Stimulated activated CD8-positive, alpha-beta memory T cell treated with anti-CD3 and anti-CD28 coated beads, Interleukin-15, amount 100 ng/mL, for 48 hours (primary cell): ENCODE measurements around the gene LEPROT.
A peak's percentile ranks its signal among the peaks of the same experiment; 100 is the strongest.

Experiments used
- DNase-seq, 2 donors: peaks; one replicate each; pipeline ENCODE4 v3.0.0-alpha.2; 2020; ENCODE audit warnings: low read depth in 2 of 2

The LEPROT gene

DNA sequence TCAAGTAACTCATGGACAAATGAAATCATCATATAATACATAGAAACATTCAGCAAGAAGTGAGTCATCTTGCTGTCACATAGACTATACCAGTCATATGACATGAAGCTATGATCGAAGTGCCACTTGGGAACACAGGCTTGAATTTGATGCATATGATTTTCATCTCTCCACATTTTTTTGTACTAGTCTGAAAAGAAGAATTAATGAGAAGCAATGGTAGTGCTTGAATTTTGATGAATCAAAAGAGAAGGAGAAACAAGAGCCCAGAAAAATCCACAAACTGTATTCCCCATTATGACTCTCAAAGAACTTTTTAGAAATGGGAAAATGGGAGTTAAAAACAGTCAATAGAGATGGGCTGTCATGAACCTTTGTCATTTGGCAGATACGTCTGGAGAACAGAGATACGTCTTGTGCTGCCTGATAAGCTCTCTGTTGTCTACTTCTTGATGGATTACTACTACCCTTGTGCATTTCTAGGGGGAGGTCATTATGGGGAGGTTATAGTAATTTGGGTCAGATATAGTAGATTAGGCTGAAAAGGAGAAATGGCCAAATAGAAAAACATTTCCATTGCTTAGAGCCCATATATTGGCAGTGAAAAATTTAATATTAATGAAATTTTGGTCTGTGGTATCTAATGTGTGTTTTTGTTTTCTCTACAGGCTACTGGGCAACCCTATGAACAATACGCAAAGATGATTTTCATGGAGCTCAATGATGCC lies 8.0 kb upstream of the LEPROT start:
- no peak for DNase-seq

DNA sequence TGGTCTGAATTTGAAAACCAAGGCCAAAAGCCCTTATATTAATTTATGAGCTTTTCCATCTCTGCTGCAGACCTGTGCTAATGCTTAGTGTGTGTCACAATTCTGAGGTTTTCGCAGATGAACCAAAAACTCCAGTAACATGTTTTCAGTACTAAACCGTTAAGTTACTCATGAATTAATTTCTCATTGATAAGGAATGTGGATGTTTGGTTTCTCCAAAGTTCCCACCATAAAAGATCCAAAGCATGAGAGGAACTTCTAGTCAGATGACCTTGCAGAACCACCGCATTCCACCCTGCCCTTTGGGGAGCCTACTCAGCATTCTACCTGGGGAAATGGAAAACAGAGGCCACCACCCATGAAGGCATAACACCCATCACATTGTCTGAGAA lies 7.5 kb upstream of the LEPROT start:
- no peak for DNase-seq

DNA sequence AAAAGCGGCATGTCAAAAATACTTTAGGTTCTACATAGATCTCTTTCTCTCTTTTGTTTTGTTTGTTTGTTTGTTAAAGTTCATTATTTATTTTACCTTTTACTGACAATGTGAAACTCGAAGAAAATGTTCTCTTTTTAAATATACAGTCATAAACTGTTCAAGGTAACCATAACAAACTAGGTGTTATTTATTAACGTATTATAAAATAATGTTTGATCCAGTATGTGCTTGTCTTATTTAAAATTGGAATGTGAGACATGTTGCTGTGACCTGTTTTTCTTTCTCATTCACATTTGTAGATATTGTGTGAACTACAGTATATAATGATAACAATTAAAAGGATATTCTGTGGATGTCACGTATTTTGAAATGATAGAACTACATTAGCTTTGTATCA lies 5.9 kb upstream of the LEPROT start:
- no peak for DNase-seq

DNA sequence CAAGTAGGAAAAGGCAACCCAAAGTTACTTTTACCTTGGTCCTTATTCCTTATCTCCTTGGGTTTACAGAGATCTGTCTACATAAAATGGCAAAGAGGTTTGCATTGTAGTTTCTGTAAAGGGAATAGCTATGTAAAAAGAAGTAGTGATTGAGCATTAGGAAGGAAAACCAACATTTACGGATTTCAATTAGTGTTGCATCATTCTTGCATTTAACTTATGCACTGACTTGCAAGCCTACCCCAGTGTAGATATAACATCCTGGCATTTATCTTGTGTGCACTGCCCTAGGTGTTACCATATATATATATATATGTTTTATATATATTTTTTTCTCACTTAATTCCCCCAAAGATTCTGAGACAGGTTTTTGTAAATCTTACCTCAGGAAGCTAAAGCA lies 3.7 kb upstream of the LEPROT start:
- no peak for DNase-seq

DNA sequence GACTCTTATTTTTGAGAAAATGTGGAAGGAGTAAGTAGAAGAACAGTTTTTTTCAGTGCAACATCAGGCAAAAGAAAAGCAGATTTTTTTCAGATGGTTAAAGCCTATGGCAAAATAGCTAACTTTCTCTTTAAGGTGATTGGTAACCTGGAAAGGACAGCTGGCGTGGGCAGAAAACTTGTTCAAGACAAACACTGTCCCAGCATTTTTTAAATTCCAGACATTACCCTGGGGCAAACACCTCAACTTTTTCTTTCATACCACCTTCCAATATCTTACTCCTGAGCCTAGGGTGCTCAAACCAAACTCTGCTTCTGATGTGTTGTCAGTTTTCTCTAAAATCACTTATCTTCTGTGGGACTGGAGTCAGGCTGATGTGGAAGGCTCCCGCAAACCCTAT lies 2.7 kb upstream of the LEPROT start:
- no peak for DNase-seq

DNA sequence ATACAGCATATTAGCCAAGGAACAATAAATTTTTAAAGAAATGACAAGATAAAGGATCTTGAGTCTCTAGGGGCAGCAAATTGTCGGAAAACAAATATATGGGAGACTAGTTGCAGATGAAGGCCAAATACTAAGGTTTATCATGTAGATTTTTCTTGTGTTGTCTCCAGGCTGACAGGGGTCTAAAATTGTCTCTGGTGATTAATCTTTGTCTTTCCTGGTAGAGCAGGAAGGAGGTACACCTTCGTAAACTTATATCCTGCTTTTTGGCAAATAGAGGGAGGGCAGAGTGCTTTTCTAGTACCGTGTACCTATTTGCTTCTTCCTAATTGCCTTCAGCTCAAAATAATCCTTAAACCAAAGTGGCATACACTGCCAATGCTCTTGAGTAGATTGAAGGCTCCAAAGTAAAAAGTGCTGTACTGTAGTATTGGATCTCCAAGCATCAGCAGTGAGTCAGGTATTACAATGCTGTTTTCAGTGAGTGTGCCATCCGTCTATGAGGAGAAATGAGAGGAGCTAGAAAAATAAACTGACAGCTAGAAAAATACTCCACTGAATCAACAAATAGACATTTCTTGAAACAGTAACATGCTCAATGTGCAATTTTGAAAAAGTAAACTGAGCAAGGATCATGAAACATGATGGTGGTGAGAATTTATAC lies 1.8 kb upstream of the LEPROT start:
- DNase-seq: no peak

DNA sequence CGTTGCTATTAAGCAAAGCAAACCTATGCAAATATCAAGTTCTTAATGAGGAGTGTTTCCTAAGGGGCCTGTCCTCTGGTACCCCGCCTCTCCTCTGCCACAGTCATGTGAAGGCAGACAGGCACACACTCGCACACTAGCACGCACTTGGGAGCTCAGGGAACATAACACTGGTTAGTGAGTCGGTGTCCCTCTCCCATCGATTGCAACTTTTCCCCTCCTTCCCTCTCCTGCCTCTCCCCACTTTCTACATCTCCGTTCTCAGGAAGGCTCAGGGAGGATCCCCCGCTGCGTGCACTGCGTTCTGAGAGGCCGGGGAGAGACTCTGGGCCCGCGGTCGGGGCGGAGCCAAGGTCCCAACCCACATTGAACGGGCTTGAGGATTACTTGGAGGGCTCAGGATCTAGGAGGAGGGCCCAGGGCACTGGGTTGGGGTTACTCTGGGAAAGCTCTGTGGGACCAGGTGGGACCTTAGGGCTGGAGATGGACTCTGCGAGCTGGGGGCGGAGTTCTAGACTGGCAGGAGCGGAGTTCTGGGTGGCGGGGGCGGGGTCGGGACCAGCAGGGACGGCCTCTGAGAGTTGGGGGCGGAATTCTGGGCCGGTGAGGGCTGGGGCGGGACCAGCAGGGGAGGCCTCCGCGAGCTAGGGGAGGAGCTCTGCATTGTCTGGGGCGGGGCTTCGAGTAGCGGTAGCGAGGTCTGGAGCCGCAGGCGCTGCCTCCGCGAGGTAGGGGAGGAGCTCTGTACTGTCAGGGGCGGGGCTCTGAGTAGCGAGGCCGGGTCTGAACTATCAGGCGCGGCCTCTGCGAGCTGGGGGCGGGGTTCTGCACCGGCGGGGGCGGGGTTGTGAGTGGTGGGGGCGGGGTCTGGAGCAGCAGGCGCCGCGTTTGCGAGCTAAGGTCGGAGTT lies 533 bp upstream of the LEPROT start:
- peak; percentile 97 to 98 for DNase-seq

DNA sequence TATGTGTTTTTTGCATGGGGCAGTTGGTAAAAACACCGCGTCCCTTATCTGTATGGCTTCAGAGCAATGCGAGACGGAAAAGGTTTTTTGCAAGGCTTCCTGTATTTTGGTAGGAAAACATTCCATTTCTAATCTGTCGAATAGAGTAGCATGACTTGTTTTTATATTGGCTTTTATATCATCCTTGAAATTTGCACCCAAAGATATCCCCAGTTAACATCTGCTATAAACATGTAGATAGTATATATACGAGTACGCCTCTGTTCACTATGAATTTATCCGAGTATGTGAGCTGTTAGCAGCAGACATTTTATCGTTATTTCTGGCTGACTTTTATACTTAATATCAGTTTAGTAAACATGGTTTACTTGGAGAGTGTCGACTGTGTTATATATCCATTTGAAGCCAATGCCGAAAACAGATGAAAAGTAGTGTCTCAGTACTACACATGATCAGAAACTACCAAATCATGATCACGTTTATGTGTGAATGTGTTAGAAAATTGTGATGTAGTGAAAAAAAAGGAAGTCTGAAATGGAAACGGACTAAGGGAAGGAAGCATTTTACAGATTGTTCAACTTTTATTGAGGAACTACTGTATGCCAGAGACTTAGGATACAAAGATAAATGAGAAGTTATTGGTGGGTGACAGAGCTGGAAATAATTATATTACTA lies 1.0 kb downstream of the LEPROT start:
- no peak for DNase-seq

DNA sequence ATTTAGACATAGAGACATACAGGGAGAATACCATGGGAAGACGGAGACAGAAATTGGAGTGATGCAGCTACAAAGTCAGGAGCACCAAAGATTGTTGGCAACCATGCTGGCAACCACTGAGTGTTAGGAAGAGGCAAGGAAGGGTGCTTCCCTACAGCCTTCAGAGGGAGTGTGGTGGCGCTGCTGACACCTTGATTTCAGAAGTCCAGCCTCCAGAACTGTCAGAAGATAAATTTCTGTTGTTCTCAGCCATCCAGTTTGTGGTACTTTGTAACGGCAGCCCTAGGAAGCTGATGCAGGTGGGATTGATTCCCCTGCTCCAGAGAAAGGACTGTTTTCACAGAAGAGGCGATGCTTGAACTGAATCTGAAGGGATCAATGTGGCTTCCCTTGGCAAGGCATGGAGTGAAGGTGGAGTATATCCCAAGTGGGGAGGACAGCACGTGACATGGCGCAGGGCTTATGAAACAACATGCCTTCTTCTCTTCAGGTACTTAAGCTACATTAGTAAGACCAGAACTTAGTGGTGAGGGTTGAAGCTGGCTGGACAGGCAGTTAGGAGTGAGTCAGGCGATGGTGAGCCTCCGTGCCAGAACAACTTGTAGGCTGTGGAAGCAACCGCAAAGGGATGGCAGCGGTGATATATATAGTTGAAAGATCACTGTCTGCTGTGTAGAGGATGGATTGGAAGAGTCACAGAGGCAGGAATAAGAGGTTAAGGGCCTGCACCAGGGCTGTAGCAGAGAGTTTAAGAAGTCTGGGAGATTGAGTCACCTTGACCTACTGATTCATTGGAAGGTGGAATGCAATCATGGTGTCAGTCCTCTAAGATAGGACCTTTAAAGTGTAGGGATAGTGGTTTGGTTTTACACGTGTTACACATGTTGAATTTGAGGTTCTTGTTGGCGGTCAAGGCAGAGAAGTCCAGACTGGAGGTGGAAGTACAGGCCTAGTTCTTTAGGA lies 2.1 kb downstream of the LEPROT start:
- DNase-seq: no peak

DNA sequence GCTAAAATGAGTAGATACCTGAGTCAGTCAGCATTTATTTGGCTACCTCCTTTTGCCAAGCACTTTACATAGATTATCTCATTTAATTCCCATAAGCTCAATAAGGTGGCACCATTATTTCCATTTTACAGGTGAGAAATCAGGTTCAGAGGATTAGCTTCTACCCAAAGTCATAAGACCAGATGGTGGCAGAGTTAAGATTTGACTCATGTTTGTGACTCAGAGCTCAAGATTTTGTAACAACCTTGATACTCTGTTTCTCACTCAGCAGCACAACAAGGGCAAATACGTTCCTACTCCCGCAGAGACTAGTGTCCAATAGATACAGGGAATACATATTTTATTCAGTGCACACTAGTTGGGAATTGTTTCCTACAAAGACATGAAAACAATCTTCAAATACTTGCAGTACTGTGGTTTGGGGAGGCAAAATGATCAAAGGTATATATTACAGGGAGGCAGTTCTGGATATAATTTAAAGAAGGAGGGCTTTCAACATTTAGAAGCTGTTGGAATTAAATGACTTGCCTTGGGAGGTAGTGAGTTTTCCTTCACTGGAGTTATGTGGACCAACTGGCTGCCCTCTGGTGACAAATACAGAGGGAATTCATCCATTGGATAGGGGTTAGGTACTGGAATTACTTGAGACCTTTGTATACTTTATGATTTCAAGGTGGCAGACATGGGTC lies 3.6 kb downstream of the LEPROT start:
- no peak for DNase-seq

DNA sequence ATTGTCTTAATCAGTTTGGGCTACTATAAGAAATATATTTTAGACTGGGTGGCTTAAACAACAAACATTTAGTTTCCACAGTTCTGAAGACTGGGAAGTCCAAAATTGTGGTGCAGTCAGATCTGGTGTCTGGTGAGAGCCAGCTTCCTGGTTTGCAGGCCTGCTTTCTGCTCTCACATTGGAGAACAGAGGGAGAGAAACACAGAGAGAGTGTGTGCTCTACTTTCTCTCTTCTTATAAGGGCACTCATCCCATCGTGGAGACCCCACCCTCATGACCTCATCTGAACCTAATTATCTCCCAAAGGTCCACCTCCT lies 4.1 kb downstream of the LEPROT start:
- no peak for DNase-seq

DNA sequence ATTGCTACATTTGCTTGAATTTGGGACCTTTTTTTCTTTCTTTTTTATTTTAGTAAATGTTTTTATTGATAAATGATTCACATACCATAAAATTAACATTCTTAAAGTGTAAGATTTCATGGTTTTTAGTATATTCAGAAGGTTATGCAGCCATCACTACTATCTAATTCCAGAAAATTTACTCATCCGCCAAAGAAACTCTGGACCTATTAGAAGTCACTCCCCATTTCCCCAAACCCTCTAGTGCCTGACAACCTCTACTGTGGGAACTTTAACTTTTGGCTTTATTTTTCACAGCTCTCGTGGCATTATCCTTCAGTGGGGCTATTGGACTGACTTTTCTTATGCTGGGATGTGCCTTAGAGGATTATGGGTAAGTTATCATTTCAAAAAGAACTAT lies 4.5 kb downstream of the LEPROT start:
- no peak for DNase-seq

DNA sequence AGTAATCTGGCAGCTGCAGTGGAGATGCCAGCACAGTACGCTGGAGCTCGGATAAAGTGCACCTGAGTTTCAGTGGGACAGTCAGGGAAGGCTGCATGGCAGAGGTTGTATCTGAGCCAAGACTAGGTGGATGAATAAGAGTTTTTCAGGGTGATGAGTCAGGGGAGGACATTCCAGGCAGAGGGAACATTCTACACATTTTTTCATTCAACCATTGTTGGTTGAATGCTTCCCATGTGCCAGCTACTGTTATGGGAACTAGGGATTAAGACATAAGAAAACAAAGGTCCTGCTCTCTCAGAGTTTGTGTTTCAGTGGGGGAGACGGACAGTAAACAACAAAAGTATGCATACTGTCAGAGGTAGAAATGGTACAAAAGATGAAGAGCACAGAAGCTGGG lies 5.2 kb downstream of the LEPROT start:
- no peak for DNase-seq

DNA sequence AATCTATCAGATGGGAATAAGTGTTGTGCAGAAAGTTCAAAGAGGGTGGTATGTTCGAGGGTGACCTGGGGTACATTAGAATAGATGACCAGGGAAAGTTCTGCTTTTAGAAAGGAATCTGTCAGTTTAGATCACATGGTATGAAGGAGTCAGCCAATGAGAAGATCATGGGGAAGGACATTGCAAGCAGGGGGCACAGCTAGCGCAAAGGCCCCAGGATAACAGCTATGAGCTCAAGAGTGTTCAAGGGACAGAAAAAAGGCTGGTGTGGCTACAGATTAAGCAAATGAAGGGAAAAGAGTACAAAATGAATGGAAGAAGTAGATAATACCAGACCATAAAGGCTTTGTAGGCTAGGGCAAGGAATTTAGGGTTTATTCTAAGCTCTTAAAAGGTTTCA lies 8.6 kb downstream of the LEPROT start:
- DNase-seq: no peak

DNA sequence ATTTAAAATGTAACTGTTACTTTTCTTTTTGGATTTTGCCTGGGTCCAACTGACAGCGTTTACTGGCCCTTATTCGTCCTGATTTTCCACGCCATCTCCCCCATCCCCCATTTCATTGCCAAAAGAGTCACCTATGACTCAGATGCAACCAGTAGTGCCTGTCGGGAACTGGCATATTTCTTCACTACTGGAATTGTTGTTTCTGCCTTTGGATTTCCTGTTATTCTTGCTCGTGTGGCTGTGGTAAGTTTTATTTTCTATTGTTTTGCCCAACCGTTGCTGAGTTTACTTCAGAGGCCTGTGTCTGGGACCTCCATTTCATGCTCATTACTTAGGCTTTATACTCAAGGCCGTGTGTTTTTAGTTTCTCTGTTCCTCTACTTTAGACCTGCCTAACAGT lies 9.3 kb downstream of the LEPROT start:
- DNase-seq: no peak

DNA sequence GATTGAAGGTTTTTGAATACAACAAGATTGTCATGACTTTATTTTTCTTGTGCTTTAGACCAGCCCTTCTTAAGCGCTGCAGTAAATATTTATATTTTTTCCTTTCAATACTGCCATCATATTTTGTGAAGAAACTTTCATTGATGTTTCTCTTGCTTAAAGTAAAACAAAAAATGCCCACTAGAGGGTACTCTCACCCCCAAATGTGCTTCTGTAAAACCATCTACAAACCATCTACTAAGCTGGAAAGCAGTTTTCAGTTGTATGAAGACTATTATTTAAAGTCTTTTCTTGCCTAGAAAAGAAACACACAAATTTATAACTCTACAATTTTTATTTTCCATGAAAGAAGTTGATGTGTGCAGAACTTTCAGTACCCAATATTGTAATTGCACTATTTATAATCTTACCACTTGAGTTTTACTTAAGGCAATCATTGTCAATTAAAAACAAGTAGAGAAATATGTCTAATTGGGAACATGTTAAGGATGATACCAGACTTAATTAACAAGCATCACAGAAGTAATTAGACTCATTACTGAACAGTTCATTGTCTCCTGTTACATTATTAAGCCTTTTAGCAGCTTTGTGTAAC lies 10.7 kb downstream of the LEPROT start:
- DNase-seq: no peak

DNA sequence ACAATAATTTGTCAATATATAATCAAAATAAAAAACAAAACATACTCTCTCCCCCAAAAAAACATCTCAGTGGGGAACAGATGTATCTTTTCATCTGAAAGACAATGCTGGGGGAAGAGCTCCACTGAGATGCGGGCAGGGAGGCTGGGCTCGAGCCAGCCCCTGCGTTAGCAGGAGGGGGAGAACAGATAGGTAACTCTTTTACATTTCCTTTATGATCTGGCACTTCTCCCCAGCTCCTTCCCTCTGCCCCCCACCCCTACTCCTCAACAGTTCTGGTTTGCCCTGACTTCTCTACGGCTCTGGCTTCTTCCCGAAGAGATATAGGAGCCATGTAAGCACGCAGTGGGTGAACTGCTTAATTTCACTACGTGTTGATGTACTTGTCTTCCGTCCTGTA lies 12.4 kb downstream of the LEPROT start:
- no peak for DNase-seq

DNA sequence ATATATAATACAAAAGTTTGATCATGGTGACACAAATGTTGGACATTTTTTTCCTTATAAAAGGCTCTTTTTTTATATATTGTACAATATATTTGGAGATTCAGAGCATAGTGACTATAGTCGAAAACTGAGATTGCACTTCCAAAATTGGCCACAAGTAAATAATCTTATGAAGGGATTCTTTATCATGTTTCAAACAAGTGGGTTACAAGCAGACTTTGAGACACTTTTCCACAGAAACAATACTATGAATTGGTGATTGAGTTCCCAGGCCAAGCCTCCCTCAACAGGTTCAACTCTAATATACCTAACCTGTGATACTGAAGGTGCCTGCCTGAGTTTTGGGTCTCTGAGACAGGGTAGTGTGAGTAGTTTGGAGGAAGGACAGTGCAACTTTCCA lies 13.8 kb downstream of the LEPROT start:
- no peak for DNase-seq

DNA sequence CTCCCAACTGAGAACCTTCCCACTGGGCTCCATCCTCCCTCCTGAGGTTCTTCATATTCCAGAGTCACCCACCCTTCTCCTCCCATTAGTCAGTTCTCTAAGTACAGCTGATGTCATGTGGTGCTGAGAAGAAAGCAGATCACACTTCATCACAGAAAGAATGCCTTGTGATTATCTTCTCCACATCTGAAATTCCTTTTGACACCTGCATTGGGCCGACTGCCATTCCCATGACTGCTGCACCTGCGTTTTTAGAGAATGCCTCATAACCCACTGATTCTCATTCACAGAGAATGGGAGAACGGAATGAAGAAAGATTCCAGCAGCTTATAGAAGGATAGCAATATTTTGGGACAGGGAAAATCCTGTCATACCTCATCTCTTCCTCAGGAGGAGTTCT lies 14.3 kb downstream of the LEPROT start:
- DNase-seq: no peak

DNA sequence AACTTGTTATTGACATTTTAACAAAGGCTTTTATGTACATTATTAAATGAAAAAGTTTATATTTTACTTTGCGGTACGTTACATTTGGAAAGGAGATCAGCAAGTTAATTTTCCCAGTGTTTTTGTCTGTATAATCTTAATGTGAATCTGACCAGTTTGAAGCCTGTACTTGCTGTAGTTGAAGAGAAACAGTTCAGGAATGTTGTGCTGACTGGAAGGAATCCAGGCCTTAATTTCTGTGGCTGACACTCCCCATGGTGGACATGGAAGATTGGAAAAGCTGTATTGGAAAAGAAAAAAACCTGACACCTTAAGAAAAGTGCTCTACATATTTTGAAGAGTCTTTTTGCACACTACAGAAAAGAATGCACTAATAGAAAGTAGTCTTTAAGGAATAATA lies 15.5 kb downstream of the LEPROT start:
- DNase-seq: no peak
